ENCODE data around the gene PLXNA4.

DNA sequence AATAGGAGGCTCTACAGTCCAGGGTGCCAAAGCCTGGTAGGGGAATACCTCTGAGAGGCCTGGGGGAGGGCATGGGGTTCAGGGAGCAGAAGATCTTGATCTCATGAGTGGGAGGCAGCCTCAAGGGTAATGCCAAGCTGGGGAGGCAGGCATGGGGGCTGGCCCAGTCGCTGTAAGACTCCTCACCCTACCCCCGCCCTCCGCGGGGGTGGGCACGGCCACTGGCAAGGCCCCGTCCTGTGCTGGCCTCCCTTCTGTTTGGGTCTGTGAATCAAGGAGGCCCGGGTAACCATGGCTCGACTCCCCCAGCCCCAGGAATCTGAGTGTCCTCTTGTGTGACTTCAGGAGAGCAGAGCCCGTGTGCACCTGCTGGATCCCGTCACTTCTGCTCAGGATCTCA is 473.9 kb downstream of the PLXNA4 start:
- TF ChIP-seq, protein P1, sequence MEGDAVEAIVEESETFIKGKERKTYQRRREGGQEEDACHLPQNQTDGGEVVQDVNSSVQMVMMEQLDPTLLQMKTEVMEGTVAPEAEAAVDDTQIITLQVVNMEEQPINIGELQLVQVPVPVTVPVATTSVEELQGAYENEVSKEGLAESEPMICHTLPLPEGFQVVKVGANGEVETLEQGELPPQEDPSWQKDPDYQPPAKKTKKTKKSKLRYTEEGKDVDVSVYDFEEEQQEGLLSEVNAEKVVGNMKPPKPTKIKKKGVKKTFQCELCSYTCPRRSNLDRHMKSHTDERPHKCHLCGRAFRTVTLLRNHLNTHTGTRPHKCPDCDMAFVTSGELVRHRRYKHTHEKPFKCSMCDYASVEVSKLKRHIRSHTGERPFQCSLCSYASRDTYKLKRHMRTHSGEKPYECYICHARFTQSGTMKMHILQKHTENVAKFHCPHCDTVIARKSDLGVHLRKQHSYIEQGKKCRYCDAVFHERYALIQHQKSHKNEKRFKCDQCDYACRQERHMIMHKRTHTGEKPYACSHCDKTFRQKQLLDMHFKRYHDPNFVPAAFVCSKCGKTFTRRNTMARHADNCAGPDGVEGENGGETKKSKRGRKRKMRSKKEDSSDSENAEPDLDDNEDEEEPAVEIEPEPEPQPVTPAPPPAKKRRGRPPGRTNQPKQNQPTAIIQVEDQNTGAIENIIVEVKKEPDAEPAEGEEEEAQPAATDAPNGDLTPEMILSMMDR (IDR thresholded peaks at IDR 0.05), result no peak
- no peak for TF ChIP-seq POLR2A (IDR thresholded peaks at IDR 0.05)

Data from lower leg skin (tissue), 3 donors.